Measurements from ENCODE around the gene FAF1.

FAF1 gene

GRCh38 chr1:50417507-50417906 lies 542.6 kb downstream of the FAF1 start:
- Histone ChIP-seq H3K9ac (ENCODE audit: low read depth, low read length) (no peak overlapping the region), H3K4me3 (ENCODE audit: low read depth, low read length) (no peak overlapping the region), H3K9me3 (ENCODE audit: control insufficient read depth, insufficient read depth, low read length) (no peaks in the 10 kb centered on the region), H3K27me3 (ENCODE audit: control insufficient read depth, insufficient read depth, low read length) (peaks cover 100% of the 10 kb centered on the region), H3K4me1 (ENCODE audit: control insufficient read depth, insufficient read depth, low read length) (peaks cover 29% of the 10 kb centered on the region), H3K27ac (ENCODE audit: low read depth, low read length) (no peak overlapping the region), H3K36me3 (ENCODE audit: control insufficient read depth, insufficient read depth, low read length) (no peaks in the 10 kb centered on the region)

DNA sequence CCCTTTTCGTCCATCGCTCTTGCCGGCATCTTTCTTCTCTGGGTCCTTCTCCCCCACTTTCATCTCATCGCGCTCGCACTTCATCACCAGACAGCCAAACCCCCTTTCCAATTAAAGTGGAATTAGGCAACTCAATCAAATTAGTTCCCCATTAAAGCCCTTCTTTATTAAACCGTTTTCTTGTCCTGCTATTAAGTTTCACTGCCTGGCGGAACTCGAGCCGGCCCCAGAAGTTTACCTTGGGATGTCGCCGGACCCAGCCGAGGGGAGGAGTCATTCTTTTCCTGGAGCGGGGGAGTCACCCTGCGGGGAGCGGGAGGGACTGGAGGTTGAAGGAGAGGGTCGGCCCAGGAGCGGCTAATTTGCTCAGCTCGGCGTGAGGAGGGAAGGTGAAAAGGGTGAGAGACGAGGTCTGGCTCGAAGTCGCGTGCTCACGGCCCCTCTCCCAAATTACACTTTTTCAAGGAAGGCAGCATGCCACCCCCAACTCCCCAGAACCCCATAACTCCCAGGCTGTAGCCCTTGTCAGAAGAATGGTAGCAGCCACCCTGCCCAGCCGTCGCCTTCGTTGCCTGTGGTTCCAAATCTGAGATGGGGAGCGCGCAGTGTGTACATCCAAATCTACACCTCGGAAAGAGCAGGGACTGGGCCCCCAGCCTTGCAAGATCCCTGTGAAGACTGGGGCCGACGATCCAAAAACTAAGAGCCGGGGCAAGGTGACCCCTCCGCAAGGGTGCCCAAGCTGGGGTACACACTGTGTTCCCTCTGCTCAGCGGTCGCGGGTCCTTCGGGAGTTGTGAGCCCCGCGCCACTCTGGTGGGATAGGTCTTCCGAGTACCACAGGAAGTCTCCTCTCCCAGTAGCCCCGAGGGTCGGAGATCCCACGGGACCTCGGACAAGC lies 543.3 kb downstream of the FAF1 start:
- H3K4me1 ChIP-seq (ENCODE audit: control insufficient read depth, insufficient read depth, low read length), result peaks cover 23% of the 10 kb centered on the region; the same call in 1 of the 2 replicates
- peaks cover 99% of the 10 kb centered on the region for H3K27me3 ChIP-seq (ENCODE audit: control insufficient read depth, insufficient read depth, low read length)
- H3K9ac ChIP-seq (ENCODE audit: low read depth, low read length), result no peak overlapping the region

GRCh38 chr1:50416150-50416527 lies 543.9 kb downstream of the FAF1 start:
- Histone ChIP-seq H3K9ac (ENCODE audit: low read depth, low read length) (no peak overlapping the region), H3K27ac (ENCODE audit: low read depth, low read length) (no peak overlapping the region), H3K36me3 (ENCODE audit: control insufficient read depth, insufficient read depth, low read length) (no peaks in the 10 kb centered on the region), H3K4me3 (ENCODE audit: low read depth, low read length) (peak overlapping the region; percentile 53), H3K9me3 (ENCODE audit: control insufficient read depth, insufficient read depth, low read length) (no peaks in the 10 kb centered on the region), H3K4me1 (ENCODE audit: control insufficient read depth, insufficient read depth, low read length) (peaks cover 18% of the 10 kb centered on the region; the same call in 1 of the 2 replicates), H3K27me3 (ENCODE audit: control insufficient read depth, insufficient read depth, low read length) (peaks cover 99% of the 10 kb centered on the region)

More for the DNA sequence above, 543.3 kb downstream of the FAF1 start:
- H3K27ac ChIP-seq (ENCODE audit: low read depth, low read length), result no peak overlapping the region
- no peaks in the 10 kb centered on the region for H3K36me3 ChIP-seq (ENCODE audit: control insufficient read depth, insufficient read depth, low read length)
- peak overlapping the region; percentile 53 for H3K4me3 ChIP-seq (ENCODE audit: low read depth, low read length)
- H3K9me3 ChIP-seq (ENCODE audit: control insufficient read depth, insufficient read depth, low read length), result no peaks in the 10 kb centered on the region

DNA sequence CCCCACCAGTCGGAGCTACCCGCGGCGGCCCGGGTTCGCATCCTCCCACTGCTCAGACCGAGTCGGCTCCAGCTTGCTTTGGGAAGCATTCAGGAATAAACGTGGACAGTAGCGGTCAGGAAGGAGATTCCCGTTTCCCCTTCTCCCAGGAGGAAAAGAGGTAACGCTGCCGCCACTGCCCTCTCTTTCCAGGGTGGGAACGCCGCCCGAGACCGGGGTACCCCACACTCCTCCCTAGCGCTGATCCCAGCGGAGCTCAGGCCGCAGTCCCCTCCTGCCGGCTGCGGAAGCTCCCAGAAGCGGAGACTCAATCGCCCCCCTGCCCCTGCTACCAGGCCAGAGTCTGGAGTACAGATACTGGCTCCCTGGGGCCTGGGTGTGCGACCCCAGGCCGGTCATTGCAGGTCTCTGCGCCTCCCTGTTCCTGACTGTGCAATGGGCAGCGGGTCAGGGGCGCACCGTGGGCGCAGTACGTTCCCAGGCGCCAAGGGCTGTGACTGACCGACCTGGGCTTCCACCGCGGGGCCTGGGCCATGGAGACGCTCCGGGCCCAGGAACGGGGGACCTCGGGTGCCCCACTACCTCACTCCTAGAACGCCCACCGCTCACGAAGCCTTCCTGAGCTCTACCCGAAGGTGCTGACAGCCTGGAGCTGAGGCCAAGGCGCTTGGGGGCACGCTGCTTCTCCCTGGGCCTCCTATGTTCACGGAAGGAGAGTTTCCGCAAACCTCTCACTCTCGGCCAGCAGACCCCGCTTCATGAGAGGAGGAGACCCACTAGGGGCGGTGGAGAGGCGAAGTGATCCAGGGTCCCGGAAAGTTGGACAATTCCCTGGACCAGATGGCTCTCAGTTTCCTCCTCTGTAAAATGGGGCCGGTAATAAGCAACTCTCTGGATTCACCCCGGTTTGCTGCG lies 544.6 kb downstream of the FAF1 start:
- Histone ChIP-seq H3K27me3 (ENCODE audit: control insufficient read depth, insufficient read depth, low read length) (peaks cover 96% of the 10 kb centered on the region), H3K9me3 (ENCODE audit: control insufficient read depth, insufficient read depth, low read length) (no peaks in the 10 kb centered on the region), H3K27ac (ENCODE audit: low read depth, low read length) (no peak overlapping the region), H3K4me3 (ENCODE audit: low read depth, low read length) (peak overlapping the region; percentile 53; the same call in 1 of the 2 replicates), H3K9ac (ENCODE audit: low read depth, low read length) (no peak overlapping the region), H3K36me3 (ENCODE audit: control insufficient read depth, insufficient read depth, low read length) (no peaks in the 10 kb centered on the region), H3K4me1 (ENCODE audit: control insufficient read depth, insufficient read depth, low read length) (peaks cover 17% of the 10 kb centered on the region; the same call in 1 of the 2 replicates)

- H3K36me3 ChIP-seq (ENCODE audit: control insufficient read depth, insufficient read depth, low read length), result no peaks in the 10 kb centered on the region
- no peak overlapping the region; the same call in 1 of the 2 replicates for H3K4me3 ChIP-seq (ENCODE audit: low read depth, low read length)
- H3K4me1 ChIP-seq (ENCODE audit: control insufficient read depth, insufficient read depth, low read length), result peaks cover 11% of the 10 kb centered on the region; the same call in 1 of the 2 replicates
- H3K9me3 ChIP-seq (ENCODE audit: control insufficient read depth, insufficient read depth, low read length), result no peaks in the 10 kb centered on the region
- H3K27me3 ChIP-seq (ENCODE audit: control insufficient read depth, insufficient read depth, low read length), result peaks cover 91% of the 10 kb centered on the region
- no peak overlapping the region for H3K27ac ChIP-seq (ENCODE audit: low read depth, low read length)
- no peak overlapping the region for H3K9ac ChIP-seq (ENCODE audit: low read depth, low read length)
These were observed 545.2 kb downstream of the FAF1 start for GRCh38 chr1:50414853-50415234.

GRCh38 chr1:50412813-50413476 lies 547.1 kb downstream of the FAF1 start:
- Histone ChIP-seq H3K27me3 (ENCODE audit: control insufficient read depth, insufficient read depth, low read length) (peaks cover 80% of the 10 kb centered on the region), H3K4me3 (ENCODE audit: low read depth, low read length) (no peak overlapping the region), H3K4me1 (ENCODE audit: control insufficient read depth, insufficient read depth, low read length) (peaks cover 7% of the 10 kb centered on the region; the same call in 1 of the 2 replicates), H3K9me3 (ENCODE audit: control insufficient read depth, insufficient read depth, low read length) (no peaks in the 10 kb centered on the region), H3K27ac (ENCODE audit: low read depth, low read length) (no peak overlapping the region), H3K9ac (ENCODE audit: low read depth, low read length) (no peak overlapping the region), H3K36me3 (ENCODE audit: control insufficient read depth, insufficient read depth, low read length) (no peaks in the 10 kb centered on the region)

DNA sequence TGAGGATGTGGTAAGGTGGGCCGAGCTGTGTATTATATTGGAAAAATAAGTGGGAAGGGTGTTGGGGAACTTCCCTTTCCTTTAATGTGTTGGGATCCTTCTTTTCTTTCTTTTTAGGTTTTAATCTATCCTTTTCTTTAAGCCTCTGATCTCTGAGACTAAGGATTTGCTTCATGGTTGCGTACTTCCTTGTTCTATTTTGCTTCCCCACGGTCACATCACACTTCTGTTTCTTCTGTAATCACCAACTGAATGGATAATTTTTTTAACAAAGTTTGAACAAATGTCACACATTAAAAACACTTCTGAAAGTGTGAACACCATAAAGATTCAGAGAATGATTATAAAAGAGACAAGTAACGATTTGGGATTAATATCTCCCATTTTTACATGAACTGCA lies 554.3 kb downstream of the FAF1 start:
- Histone ChIP-seq H3K4me3 (ENCODE audit: low read depth, low read length) (no peak overlapping the region), H3K27me3 (ENCODE audit: control insufficient read depth, insufficient read depth, low read length) (peaks cover 10% of the 10 kb centered on the region), H3K27ac (ENCODE audit: low read depth, low read length) (no peak overlapping the region), H3K9ac (ENCODE audit: low read depth, low read length) (no peak overlapping the region), H3K4me1 (ENCODE audit: control insufficient read depth, insufficient read depth, low read length) (no peaks in the 10 kb centered on the region), H3K36me3 (ENCODE audit: control insufficient read depth, insufficient read depth, low read length) (no peaks in the 10 kb centered on the region), H3K9me3 (ENCODE audit: control insufficient read depth, insufficient read depth, low read length) (no peaks in the 10 kb centered on the region)

GRCh38 chr1:50393522-50394120 lies 566.4 kb downstream of the FAF1 start:
- Histone ChIP-seq H3K27ac (ENCODE audit: low read depth, low read length) (peak overlapping the region; percentile 88), H3K9me3 (ENCODE audit: control insufficient read depth, insufficient read depth, low read length) (peaks cover 3% of the 10 kb centered on the region; the same call in 1 of the 2 replicates), H3K9ac (ENCODE audit: low read depth, low read length) (no peak overlapping the region), H3K36me3 (ENCODE audit: control insufficient read depth, insufficient read depth, low read length) (no peaks in the 10 kb centered on the region), H3K4me1 (ENCODE audit: control insufficient read depth, insufficient read depth, low read length) (peaks cover 7% of the 10 kb centered on the region), H3K4me3 (ENCODE audit: low read depth, low read length) (no peak overlapping the region), H3K27me3 (ENCODE audit: control insufficient read depth, insufficient read depth, low read length) (no peaks in the 10 kb centered on the region)
